Measurements from ENCODE around the gene ACTC1. TPM values are rescaled to one million over a fixed set of nuclear protein-coding genes. Genes with fewer than 3 reads are reported as not detected.

The ACTC1 gene
- polyA plus RNA-seq, 6 donors from 2014 or later: not detected

DNA sequence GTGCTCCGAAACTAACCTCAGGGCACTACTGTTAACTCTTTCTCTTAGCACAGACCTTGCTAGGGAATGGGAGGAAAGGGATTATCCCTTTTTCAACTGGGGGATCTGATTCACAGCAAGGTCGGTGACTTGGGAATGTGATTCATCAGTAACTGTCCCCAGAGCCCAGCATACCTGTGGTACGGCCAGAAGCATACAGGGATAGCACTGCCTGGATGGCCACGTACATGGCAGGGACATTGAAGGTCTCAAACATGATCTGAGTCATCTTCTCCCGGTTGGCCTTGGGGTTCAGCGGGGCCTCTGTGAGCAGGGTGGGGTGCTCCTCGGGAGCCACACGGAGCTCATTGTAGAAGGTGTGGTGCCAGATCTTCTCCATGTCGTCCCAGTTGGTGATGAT lies 2.3 kb downstream of the ACTC1 start:
- no peak for DNase-seq
- Mint-ChIP-seq H3K4me1 (peaks cover 0 to 7% (median 0%) of the 10 kb centered on the region in 3 donors), H3K27ac (no peak overlapping the region), H3K9me3 (no peaks in the 10 kb centered on the region), H3K4me3 (no peak overlapping the region), H3K27me3 (peaks cover 39 to 81% (median 78%) of the 10 kb centered on the region in 3 donors), H3K36me3 (peaks cover 0 to 8% of the 10 kb centered on the region in 2 donors)
- no peak for ATAC-seq (ENCODE audit: low read depth in 2 of 2)

DNA sequence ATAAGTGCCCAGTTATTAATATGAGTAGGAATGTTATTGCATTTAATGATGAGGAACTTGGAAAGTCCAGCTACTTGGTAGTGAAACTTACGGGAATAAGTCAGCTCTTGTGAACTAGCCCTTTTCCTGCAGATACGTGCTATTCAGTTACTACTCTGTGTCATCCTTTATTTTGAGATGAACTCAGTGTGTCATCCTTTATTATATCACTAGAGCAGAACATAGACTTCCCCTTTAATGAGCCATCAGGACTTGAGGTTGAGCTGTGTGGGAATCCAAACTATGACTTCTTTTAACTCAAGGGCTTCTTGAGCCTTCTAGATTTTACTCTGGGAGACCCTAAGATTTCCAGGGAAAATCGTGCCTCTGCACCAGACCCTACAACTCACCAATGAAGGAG lies 3.6 kb downstream of the ACTC1 start:
- peaks cover 0 to 2% (median 0%) of the 10 kb centered on the region in 7 donors for H3K9me3 Mint-ChIP-seq
- H3K27me3 Mint-ChIP-seq: peaks cover 33 to 74% (median 66%) of the 10 kb centered on the region in 3 donors
- H3K27ac Mint-ChIP-seq: no peak overlapping the region
- H3K36me3 Mint-ChIP-seq: peaks cover 0 to 8% of the 10 kb centered on the region in 2 donors
- peaks cover 0 to 7% (median 0%) of the 10 kb centered on the region in 3 donors for H3K4me1 Mint-ChIP-seq
- ATAC-seq (ENCODE audit: low read depth in 2 of 2) (no peak), DNase-seq (no peak)
- H3K4me3 Mint-ChIP-seq: no peak overlapping the region

DNA sequence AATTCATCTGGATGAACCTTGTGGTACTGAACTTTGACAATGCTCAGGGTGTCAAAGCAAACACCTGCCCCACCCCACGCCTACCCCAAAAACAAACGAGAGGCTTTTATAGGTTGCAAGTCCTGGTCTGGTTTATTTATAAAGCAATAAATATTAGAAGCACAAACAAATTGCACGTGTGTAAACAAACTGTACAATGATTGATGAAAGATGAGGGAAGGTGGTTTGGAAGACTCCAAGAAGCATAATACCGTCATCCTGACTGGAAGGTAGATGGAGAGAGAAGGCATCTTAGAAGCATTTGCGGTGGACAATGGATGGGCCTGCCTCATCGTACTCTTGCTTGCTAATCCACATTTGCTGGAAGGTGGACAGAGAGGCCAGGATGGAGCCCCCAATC lies 5.2 kb downstream of the ACTC1 start:
- peaks cover 0 to 8% of the 10 kb centered on the region in 2 donors for H3K36me3 Mint-ChIP-seq
- peaks cover 0 to 2% (median 0%) of the 10 kb centered on the region in 7 donors for H3K9me3 Mint-ChIP-seq
- H3K27me3 Mint-ChIP-seq: peaks cover 39 to 66% (median 59%) of the 10 kb centered on the region in 3 donors
- DNase-seq (no peak), ATAC-seq (ENCODE audit: low read depth in 2 of 2) (no peak)
- H3K4me3 Mint-ChIP-seq: no peak overlapping the region
- H3K27ac Mint-ChIP-seq: no peak overlapping the region
- H3K4me1 Mint-ChIP-seq: peaks cover 0 to 7% (median 0%) of the 10 kb centered on the region in 3 donors

DNA sequence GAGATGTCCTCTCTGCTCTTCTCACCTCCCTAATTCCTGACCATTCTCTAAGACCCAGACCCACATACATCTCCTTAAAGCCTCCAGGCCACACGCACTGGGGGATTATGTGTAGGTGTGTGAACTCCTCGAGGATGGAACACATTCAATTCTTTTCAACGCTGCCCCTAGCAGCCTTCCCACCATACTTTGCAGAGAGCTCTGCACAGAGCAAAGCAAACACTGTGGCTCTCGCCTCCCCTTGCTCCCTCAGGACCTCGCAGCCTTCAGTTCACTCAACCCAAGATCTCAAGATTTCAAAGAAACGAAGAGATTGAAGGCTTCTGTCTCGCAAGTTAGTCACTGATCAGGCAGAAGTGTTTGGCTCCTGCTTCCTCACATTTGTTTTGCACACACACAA lies 6.0 kb downstream of the ACTC1 start:
- DNase-seq (no peak), ATAC-seq (ENCODE audit: low read depth in 2 of 2) (no peak)
- Mint-ChIP-seq H3K36me3 (peaks cover 0 to 6% of the 10 kb centered on the region in 2 donors), H3K4me1 (peaks cover 0 to 6% (median 0%) of the 10 kb centered on the region in 3 donors), H3K4me3 (no peak overlapping the region), H3K9me3 (peaks cover 0 to 2% (median 0%) of the 10 kb centered on the region in 7 donors), H3K27me3 (peaks cover 44 to 65% (median 57%) of the 10 kb centered on the region in 3 donors), H3K27ac (no peak overlapping the region)

DNA sequence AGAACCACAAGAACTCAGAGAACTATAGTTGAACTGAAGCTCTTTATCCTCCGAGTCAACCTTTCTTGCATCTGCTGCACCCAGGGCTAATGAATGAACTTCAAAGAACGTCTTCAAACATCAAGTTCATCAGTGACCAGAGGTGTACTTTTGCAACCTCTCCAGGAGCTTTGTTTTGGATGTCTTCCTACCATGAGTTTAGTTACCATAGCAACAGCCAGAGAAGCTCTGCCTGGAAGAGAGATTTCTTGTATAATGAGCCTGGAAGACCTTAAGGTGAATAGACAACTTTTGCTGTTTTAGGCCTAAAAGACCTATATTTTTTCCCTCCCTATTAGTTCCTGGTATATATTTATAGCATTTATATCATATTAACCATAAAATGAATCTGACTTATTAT lies 9.1 kb downstream of the ACTC1 start:
- peaks cover 0 to 12% (median 6%) of the 10 kb centered on the region in 7 donors for H3K9me3 Mint-ChIP-seq
- DNase-seq (no peak), ATAC-seq (ENCODE audit: low read depth in 2 of 2) (no peak)
- no peak overlapping the region for H3K27ac Mint-ChIP-seq
- no peaks in the 10 kb centered on the region for H3K4me1 Mint-ChIP-seq
- peaks cover 40 to 61% (median 43%) of the 10 kb centered on the region in 3 donors for H3K27me3 Mint-ChIP-seq
- no peaks in the 10 kb centered on the region for H3K36me3 Mint-ChIP-seq
- H3K4me3 Mint-ChIP-seq: no peak overlapping the region

DNA sequence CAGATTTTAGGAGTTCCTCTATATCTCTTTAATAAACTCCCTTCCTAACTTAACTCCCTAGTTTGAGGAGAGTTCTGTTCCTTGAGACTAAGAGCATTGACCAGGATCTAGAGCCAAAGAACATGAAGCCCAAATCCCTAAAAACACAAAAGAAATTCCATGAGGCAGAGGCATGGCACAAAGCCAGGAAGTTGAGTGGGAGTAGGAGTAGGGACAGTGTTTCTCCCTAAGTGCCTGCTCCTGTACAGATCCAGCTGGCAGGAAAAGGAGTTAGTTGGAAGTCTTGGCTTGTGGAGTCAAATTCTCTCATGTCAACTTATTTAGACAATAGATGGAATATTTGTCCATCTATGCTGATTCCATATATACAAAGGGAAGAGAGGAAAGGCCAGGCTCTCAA lies 11.4 kb downstream of the ACTC1 start:
- H3K4me1 Mint-ChIP-seq: no peaks in the 10 kb centered on the region
- H3K36me3 Mint-ChIP-seq: no peaks in the 10 kb centered on the region
- ATAC-seq (ENCODE audit: low read depth in 2 of 2) (no peak), DNase-seq (no peak)
- peaks cover 24 to 41% (median 40%) of the 10 kb centered on the region in 3 donors for H3K27me3 Mint-ChIP-seq
- H3K4me3 Mint-ChIP-seq: no peak overlapping the region
- no peak overlapping the region for H3K27ac Mint-ChIP-seq
- peaks cover 0 to 24% (median 15%) of the 10 kb centered on the region in 7 donors for H3K9me3 Mint-ChIP-seq

DNA sequence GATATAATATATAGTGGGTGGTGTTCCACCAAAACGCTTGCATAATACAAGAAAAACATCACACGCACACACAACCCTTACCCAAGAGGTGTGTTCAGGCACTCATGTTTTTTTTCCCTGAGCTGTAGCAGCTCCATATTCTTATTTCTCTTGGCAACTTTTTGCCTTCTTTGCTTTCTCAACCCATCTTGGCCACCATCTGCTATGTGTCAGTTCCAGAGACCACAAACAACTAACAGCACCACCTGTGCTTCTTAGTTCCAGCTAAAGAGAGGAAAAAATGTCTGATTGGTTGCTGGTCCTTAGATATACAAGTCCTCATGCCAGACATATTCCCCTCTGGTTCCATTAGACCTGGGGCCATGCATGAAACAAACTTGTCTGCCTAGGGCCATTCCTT lies 11.9 kb downstream of the ACTC1 start:
- Mint-ChIP-seq H3K27me3 (peaks cover 22 to 41% (median 40%) of the 10 kb centered on the region in 3 donors), H3K4me1 (no peaks in the 10 kb centered on the region), H3K9me3 (peaks cover 0 to 24% (median 15%) of the 10 kb centered on the region in 7 donors)

DNA sequence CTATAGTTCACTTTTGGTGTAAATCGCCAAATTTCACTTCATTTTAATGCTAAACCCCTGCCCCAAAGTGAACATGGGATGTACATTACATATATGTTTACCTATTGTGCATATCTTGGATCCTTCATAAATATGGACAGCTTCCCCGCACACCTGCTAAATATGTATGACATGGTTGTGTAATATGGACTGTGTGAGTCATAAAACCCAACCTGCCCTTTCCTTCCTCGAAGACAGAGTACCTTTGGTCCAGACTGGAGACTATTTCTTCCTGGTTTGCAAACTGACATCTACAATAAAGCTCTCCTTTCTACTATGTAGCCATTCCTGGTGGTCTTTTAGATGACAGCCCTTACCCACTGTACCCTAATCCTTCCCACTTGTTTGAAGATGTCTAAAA lies 12.4 kb downstream of the ACTC1 start:
- Mint-ChIP-seq H3K4me3 (no peak overlapping the region), H3K9me3 (peaks cover 0 to 24% (median 15%) of the 10 kb centered on the region in 7 donors), H3K36me3 (no peaks in the 10 kb centered on the region), H3K27ac (no peak overlapping the region), H3K27me3 (peaks cover 22 to 41% (median 40%) of the 10 kb centered on the region in 3 donors), H3K4me1 (no peaks in the 10 kb centered on the region)
- ATAC-seq (ENCODE audit: low read depth in 2 of 2): no peak
- no peak for DNase-seq

More for the DNA sequence above, 11.9 kb downstream of the ACTC1 start:
- DNase-seq (no peak), ATAC-seq (ENCODE audit: low read depth in 2 of 2) (no peak)
- Mint-ChIP-seq H3K36me3 (no peaks in the 10 kb centered on the region), H3K27ac (no peak overlapping the region), H3K4me3 (no peak overlapping the region)

DNA sequence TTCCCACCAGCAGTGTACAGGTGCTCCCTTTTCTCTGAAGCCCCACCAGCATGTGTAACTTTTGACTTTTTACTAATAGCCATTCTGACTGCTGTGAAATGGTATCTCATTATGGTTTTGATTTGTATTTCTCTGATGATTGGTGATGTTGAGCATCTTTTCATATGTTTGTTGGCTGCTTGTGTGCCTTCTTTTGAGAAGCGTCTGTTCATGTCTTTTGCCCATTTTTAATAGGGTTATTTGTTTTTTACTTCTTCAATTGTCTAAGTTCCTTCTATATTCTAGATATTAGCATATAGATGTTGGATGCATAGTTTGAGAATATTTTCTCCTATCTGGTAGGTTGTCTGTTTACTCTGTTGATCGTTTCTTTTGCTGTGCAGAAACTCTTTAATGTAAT lies 14.6 kb downstream of the ACTC1 start:
- DNase-seq: no peak
- H3K4me3 Mint-ChIP-seq: no peak overlapping the region
- peaks cover 0 to 24% (median 13%) of the 10 kb centered on the region in 7 donors for H3K9me3 Mint-ChIP-seq
- no peaks in the 10 kb centered on the region for H3K4me1 Mint-ChIP-seq
- ATAC-seq (ENCODE audit: low read depth in 2 of 2): no peak
- no peaks in the 10 kb centered on the region for H3K36me3 Mint-ChIP-seq
- no peak overlapping the region for H3K27ac Mint-ChIP-seq
- H3K27me3 Mint-ChIP-seq: peaks cover 22 to 35% (median 29%) of the 10 kb centered on the region in 3 donors

DNA sequence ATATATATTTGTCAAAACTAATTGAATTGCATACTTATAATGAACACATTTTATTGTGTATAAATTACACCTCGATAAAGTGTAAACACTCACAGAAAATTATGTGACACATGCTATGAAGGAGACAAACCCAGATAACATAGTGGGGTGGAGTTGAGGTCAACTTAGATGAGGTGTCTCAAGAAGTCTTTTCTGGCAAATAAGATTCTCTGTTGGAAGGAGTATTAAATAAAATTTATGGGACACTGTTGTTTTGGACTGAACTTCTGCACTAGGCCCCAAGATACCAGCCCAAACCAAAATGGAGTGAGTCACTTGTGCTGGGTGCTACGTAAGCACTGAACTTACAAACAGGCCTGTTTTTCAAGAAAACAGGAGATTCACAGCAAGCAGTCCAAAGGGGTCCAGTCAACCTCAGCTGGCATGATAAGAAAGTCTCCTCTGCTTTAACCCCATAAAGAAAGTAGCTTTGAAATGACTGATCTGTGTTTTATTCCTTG lies 18.7 kb downstream of the ACTC1 start:
- H3K4me3 Mint-ChIP-seq: no peak overlapping the region
- H3K27me3 Mint-ChIP-seq: peaks cover 10 to 21% (median 20%) of the 10 kb centered on the region in 3 donors
- ATAC-seq (ENCODE audit: low read depth in 2 of 2) (no peak), DNase-seq (no peak)
- no peak overlapping the region for H3K27ac Mint-ChIP-seq
- peaks cover 0 to 18% (median 11%) of the 10 kb centered on the region in 7 donors for H3K9me3 Mint-ChIP-seq
- H3K4me1 Mint-ChIP-seq: no peaks in the 10 kb centered on the region
- no peaks in the 10 kb centered on the region for H3K36me3 Mint-ChIP-seq

DNA sequence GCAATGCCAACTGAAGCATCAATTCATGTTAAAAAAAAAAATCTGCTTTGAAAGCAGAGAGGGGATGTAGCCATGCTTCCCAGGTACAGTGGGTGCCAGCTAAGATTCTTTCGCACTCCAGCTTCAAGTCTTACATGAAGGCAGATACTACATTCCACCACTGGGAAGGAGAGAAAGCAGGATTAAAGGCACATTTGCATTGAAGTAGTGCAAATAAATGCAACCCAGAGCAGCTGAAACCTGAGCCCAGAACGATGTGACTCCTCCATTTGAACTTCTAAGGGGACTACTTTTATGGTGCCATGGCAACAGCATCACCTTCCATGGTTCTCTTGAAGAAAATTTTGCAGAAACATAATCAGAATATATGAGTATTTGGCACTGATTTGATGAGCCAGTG lies 21.4 kb downstream of the ACTC1 start:
- no peak for ATAC-seq (ENCODE audit: low read depth in 2 of 2)
- no peak for DNase-seq
- no peaks in the 10 kb centered on the region for H3K4me1 Mint-ChIP-seq
- peaks cover 22 to 46% (median 33%) of the 10 kb centered on the region in 3 donors for H3K27me3 Mint-ChIP-seq
- H3K9me3 Mint-ChIP-seq: peaks cover 0 to 3% (median 0%) of the 10 kb centered on the region in 7 donors
- no peak overlapping the region for H3K27ac Mint-ChIP-seq
- H3K4me3 Mint-ChIP-seq: no peak overlapping the region
- H3K36me3 Mint-ChIP-seq: no peaks in the 10 kb centered on the region

DNA sequence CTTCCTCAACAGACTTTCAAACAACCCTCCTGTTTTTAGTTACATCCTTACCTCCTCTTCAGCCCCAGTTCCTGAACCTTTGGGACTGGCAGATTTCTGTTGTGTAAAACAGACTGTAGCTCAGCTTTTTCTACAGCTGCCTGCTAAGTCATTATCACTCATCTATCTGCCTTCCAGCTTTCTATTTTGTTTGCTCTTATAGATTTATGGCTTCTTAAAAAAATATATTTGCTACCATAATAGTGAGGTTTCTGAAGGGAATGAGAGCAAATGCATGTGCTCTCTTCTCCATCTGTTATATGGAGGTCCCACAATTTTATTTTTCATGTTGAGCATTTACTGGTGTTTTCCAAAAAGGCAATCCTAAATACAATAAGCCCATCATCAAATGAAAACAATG lies 22.3 kb downstream of the ACTC1 start:
- no peak overlapping the region for H3K4me3 Mint-ChIP-seq

DNA sequence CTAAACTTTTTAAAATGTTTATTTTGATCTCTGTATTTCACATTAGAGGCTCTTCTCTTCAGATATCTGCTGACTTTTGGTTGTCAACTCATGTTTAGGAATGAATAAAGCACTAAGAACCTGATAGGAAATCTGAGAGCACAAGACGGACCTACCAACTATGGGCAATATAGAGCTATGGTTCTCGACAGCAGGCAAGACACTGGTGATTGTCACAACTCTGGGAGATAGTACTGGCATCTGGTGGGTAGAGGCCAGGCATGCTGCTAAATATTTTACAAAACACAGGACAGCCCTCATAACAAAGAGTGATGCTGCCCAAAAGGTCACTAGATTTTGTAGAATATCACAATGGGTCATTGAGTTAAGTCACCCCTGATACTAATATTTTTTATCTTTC lies 23.0 kb downstream of the ACTC1 start:
- H3K27ac Mint-ChIP-seq: no peak overlapping the region
- no peaks in the 10 kb centered on the region for H3K36me3 Mint-ChIP-seq
- no peak overlapping the region for H3K4me3 Mint-ChIP-seq
- H3K4me1 Mint-ChIP-seq: no peaks in the 10 kb centered on the region
- peaks cover 0 to 3% (median 0%) of the 10 kb centered on the region in 7 donors for H3K9me3 Mint-ChIP-seq
- no peak for DNase-seq
- ATAC-seq (ENCODE audit: low read depth in 2 of 2): no peak
- peaks cover 22 to 46% (median 33%) of the 10 kb centered on the region in 3 donors for H3K27me3 Mint-ChIP-seq

More for the DNA sequence above, 22.3 kb downstream of the ACTC1 start:
- no peaks in the 10 kb centered on the region for H3K36me3 Mint-ChIP-seq
- ATAC-seq (ENCODE audit: low read depth in 2 of 2) (no peak), DNase-seq (no peak)
- peaks cover 22 to 46% (median 33%) of the 10 kb centered on the region in 3 donors for H3K27me3 Mint-ChIP-seq
- H3K4me1 Mint-ChIP-seq: no peaks in the 10 kb centered on the region
- no peak overlapping the region for H3K27ac Mint-ChIP-seq
- H3K9me3 Mint-ChIP-seq: peaks cover 0 to 3% (median 0%) of the 10 kb centered on the region in 7 donors

DNA sequence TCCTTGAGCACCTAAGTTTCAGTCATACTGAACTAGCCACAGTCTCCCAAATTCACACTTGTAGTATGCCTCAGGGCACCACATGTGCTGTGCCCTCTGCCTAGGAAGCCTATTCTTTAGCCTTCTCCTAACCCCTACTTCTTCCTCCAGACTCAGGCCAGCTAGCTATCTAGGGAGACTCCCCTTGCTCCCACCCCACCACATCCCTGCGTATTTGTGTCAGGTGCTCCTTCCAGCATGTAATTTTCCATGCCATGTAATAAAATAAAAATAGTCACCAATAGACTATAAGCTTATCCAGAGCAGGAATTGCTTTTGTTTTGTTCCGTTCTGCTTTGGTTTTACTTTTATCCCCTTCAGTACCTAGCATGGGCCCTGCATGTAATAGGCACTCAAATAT lies 25.6 kb downstream of the ACTC1 start:
- peaks cover 0 to 2% (median 0%) of the 10 kb centered on the region in 7 donors for H3K9me3 Mint-ChIP-seq
- H3K36me3 Mint-ChIP-seq: no peaks in the 10 kb centered on the region
- H3K27me3 Mint-ChIP-seq: peaks cover 22 to 37% (median 29%) of the 10 kb centered on the region in 3 donors

More for the DNA sequence above, 25.6 kb downstream of the ACTC1 start:
- DNase-seq (no peak), ATAC-seq (ENCODE audit: low read depth in 2 of 2) (no peak)
- no peaks in the 10 kb centered on the region for H3K4me1 Mint-ChIP-seq
- H3K4me3 Mint-ChIP-seq: no peak overlapping the region
- H3K27ac Mint-ChIP-seq: no peak overlapping the region

Data from naive B cell (primary cell).